DOHH2 (cell line): ENCODE measurements around the gene HIBCH.
"Not testable (repeated sequence)": the region's sequence is repeated elsewhere in the genome, so short reads cannot be mapped to it uniquely, and the experiment has no call there.

Experiments used
- H3F3A ChIP-seq: fragments of 200-600 bp; sonication (generic), shearing (Covaris generic); 2 replicates; pipeline ENCODE4 v1.6.0; 2016; ENCODE audit warnings: antibody characterized with exemption, mild to moderate bottlenecking; ENCODE audit not compliant: control insufficient read depth, insufficient read depth
- H3K27ac ChIP-seq: fragments of 200-600 bp; sonication (generic); 2 replicates; pipeline ENCODE4 v1.5.1; 2014; ENCODE audit warnings: low read depth, mild to moderate bottlenecking, low read length, moderate library complexity
- H3K27me3 ChIP-seq: fragments of 200-600 bp; sonication (generic); 2 replicates; pipeline ENCODE4 v1.6.1; 2014; ENCODE audit warnings: mild to moderate bottlenecking, low read length, mixed read lengths; ENCODE audit not compliant: control insufficient read depth
- H3K36me3 ChIP-seq: fragments of 200-600 bp; sonication (generic); 2 replicates; pipeline ENCODE4 v1.6.1; 2014; ENCODE audit warnings: mild to moderate bottlenecking, low read length, moderate library complexity, mixed read lengths; ENCODE audit not compliant: control insufficient read depth
- H3K4me1 ChIP-seq: fragments of 200-600 bp; sonication (generic); 2 replicates; pipeline ENCODE4 v1.6.1; 2014; ENCODE audit warnings: mild to moderate bottlenecking, low read length, mixed read lengths; ENCODE audit not compliant: control insufficient read depth
- H3K4me2 ChIP-seq: fragments of 200-600 bp; sonication (generic); 2 replicates; pipeline ENCODE4 v1.6.0; 2014; ENCODE audit warnings: mild to moderate bottlenecking, low read length, moderate library complexity
- H3K4me3 ChIP-seq: fragments of 200-600 bp; sonication (generic); 2 replicates; pipeline ENCODE4 v1.5.1; 2014; ENCODE audit warnings: mild to moderate bottlenecking, low read length, mixed read lengths
- H3K79me2 ChIP-seq: fragments of 200-600 bp; sonication (generic); 2 replicates; pipeline ENCODE4 v1.6.1; 2014; ENCODE audit warnings: mild to moderate bottlenecking, low read length, mixed read lengths; ENCODE audit not compliant: control insufficient read depth
- H3K9me2 ChIP-seq: fragments of 200-600 bp; sonication (generic); replicated peaks from 2 replicates; pipeline ENCODE4 v1.6.1; 2014; ENCODE audit warnings: mild to moderate bottlenecking, low read length, mixed read lengths; ENCODE audit not compliant: control insufficient read depth
- H3K9me3 ChIP-seq: fragments of 200-600 bp; sonication (generic); 2 replicates; pipeline ENCODE4 v1.6.1; 2014; ENCODE audit warnings: antibody characterized with exemption, low read length, mixed read lengths; ENCODE audit not compliant: control insufficient read depth, insufficient read depth
- H4K20me1 ChIP-seq: fragments of 200-600 bp; sonication (generic); 2 replicates; pipeline ENCODE4 v1.6.0; 2014; ENCODE audit warnings: low read depth, mild to moderate bottlenecking, antibody characterized with exemption, low read length, moderate library complexity; ENCODE audit not compliant: control insufficient read depth, insufficient read depth
- CTCF ChIP-seq: fragments of 200-600 bp; sonication (generic); IDR thresholded peaks from one replicate; pipeline ENCODE4 v1.5.1; 2014; ENCODE audit warnings: antibody characterized with exemption, mild to moderate bottlenecking, low read depth, low read length; ENCODE audit not compliant: poor library complexity, severe bottlenecking
- EZH2phosphoT487 ChIP-seq: fragments of 200-600 bp; sonication (generic); IDR thresholded peaks from 2 replicates; pipeline ENCODE4 v1.6.1; 2017; ENCODE audit warnings: borderline replicate concordance, mild to moderate bottlenecking, antibody characterized with exemption, low read length, moderate library complexity, mixed read lengths

The HIBCH gene

DNA sequence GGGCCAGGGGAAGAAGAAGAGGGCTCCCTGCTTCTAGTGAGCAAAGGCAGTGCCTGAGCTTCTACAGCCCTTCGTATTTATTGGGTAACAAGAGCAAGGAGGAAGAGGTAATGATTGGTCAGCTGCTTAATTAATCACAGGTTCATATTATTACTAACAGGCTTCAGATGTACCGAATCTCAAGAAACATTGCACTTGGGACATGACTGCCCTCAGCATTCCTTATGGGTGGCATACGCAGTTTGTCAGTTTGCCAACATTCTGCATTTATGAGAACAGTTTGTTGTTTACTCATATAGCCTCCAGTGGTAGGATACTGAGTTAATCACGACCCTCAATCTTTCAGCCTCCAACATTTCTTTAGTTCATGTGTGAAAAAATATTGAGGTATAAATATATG, 84.5 kb downstream of the HIBCH start:
- Histone ChIP-seq H3K36me3 (peaks cover 7% of the 10 kb centered on the region; the same call in 1 of the 2 replicates), H3F3A (0 out of 2 replicates have a peak, but pooled peaks cover 4% of the 10 kb centered on the region), H3K4me3 (no peak overlapping the region), H3K79me2 (no peaks in the 10 kb centered on the region), H3K27ac (no peak overlapping the region), H3K4me1 (no peaks in the 10 kb centered on the region), H3K9me2 (no peaks in the 10 kb centered on the region), H3K27me3 (no peaks in the 10 kb centered on the region), H4K20me1 (no peaks in the 10 kb centered on the region), H3K9me3 (peaks cover 6% of the 10 kb centered on the region; the same call in 1 of the 2 replicates), H3K4me2 (no peak overlapping the region)
- TF ChIP-seq EZH2phosphoT487 (no peak), CTCF (no peak)

DNA sequence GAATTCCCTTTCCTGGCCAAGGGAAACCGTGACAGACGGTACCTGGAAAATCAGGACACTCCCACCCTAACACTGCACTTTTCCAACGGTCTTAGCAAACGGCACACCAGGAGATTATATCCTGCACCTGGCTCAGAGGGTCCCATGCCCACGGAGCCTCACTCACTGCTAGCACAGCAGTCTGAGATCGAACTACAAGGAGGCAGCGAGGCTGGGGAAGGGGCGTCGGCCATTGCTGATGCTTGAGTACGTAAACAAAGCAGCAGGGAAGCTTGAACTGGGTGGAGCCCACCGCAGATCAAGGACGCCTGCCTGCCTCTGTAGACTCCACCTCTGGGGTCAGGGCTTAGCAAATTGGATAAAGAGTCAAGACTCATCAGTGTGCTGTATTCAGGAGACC, 95.6 kb downstream of the HIBCH start:
- H3K79me2 ChIP-seq, H3K27ac ChIP-seq, H3K4me3 ChIP-seq, H3K27me3 ChIP-seq, H3K4me2 ChIP-seq, H3K9me3 ChIP-seq, H3K9me2 ChIP-seq, H4K20me1 ChIP-seq, H3F3A ChIP-seq, H3K36me3 ChIP-seq: not testable (repeated sequence)
- H3K4me1 ChIP-seq: peaks cover 14% of the 10 kb centered on the region

DNA sequence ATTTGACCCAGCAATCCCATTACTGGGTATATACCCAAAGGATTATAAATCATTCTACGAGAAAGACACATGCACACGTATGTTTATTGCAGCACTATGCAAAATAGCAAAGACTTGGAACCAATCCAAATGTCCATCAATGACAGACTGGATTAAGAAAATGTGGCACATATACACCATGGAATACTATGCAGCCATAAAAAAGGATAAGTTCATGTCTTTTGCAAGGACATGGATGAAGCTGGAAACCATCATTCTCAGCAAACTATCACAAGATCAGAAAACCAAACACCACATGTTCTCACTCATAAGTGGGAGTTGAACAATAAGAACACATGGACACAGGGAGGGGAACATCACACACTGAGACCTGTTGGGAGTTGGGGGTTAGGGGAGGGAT, 96.9 kb downstream of the HIBCH start:
- H3K27ac ChIP-seq, H3K4me1 ChIP-seq, H3F3A ChIP-seq, H3K4me2 ChIP-seq, H3K27me3 ChIP-seq, H4K20me1 ChIP-seq, H3K36me3 ChIP-seq, H3K9me3 ChIP-seq, H3K4me3 ChIP-seq, H3K9me2 ChIP-seq, H3K79me2 ChIP-seq: not testable (repeated sequence)

- Histone ChIP-seq H3K36me3 (peaks cover 2% of the 10 kb centered on the region; the same call in 1 of the 2 replicates), H3K4me2 (no peak overlapping the region), H3K4me3 (no peak overlapping the region), H3K9me2 (no peaks in the 10 kb centered on the region), H3F3A (0 out of 2 replicates have a peak, but pooled peaks cover 3% of the 10 kb centered on the region), H3K4me1 (peaks cover 10% of the 10 kb centered on the region), H3K27me3 (no peaks in the 10 kb centered on the region), H3K27ac (no peak overlapping the region), H4K20me1 (no peaks in the 10 kb centered on the region), H3K9me3 (no peaks in the 10 kb centered on the region), H3K79me2 (no peaks in the 10 kb centered on the region)
- no peak for TF ChIP-seq CTCF
- TF ChIP-seq EZH2phosphoT487: no peak
These were observed 98.2 kb downstream of the HIBCH start for GRCh38 chr2:190221429-190221828.
